OCI-LY1 (cell line): ENCODE results near the gene ADAMTSL2.

Experiments used
- EZH2 ChIP-seq: fragments of 200-600 bp; sonication (generic), shearing (Covaris generic); IDR thresholded peaks from 2 replicates; pipeline ENCODE4 v1.8.0; 2017; ENCODE audit warnings: borderline replicate concordance, mixed run types, mild to moderate bottlenecking, antibody characterized with exemption, low read length, moderate library complexity, mixed read lengths
- TF ChIP-seq, protein P1 (sequence below): fragments of 200-600 bp; sonication (generic), shearing (Covaris generic); IDR thresholded peaks from 2 replicates; pipeline ENCODE4 v1.5.1; 2017; ENCODE audit warnings: mild to moderate bottlenecking, antibody characterized with exemption, low read length, moderate library complexity, mixed read lengths

- TF ChIP-seq, protein P1, sequence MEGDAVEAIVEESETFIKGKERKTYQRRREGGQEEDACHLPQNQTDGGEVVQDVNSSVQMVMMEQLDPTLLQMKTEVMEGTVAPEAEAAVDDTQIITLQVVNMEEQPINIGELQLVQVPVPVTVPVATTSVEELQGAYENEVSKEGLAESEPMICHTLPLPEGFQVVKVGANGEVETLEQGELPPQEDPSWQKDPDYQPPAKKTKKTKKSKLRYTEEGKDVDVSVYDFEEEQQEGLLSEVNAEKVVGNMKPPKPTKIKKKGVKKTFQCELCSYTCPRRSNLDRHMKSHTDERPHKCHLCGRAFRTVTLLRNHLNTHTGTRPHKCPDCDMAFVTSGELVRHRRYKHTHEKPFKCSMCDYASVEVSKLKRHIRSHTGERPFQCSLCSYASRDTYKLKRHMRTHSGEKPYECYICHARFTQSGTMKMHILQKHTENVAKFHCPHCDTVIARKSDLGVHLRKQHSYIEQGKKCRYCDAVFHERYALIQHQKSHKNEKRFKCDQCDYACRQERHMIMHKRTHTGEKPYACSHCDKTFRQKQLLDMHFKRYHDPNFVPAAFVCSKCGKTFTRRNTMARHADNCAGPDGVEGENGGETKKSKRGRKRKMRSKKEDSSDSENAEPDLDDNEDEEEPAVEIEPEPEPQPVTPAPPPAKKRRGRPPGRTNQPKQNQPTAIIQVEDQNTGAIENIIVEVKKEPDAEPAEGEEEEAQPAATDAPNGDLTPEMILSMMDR, result no peak
- TF ChIP-seq EZH2, result no peak
Measured at GRCh38 chr9:133557581-133557980, 23.1 kb downstream of the ADAMTSL2 start.
